IPS-18c (cell line): ENCODE results near the gene FBP1.
"Not testable (repeated sequence)": the region's sequence is repeated elsewhere in the genome, so short reads cannot be mapped to it uniquely, and the experiment has no call there.

Experiments
- H3K4me3 ChIP-seq: 2 replicates; pipeline ENCODE4 v1.7.0; 2013; ENCODE audit warnings: low read depth, mild to moderate bottlenecking, low read length, moderate library complexity; ENCODE audit not compliant: insufficient read depth
- H3K9me3 ChIP-seq: one replicate; pipeline ENCODE4 v1.6.1; 2013; ENCODE audit warnings: mild to moderate bottlenecking, low read length, moderate library complexity; ENCODE audit not compliant: control insufficient read depth, insufficient read depth

The FBP1 gene

DNA sequence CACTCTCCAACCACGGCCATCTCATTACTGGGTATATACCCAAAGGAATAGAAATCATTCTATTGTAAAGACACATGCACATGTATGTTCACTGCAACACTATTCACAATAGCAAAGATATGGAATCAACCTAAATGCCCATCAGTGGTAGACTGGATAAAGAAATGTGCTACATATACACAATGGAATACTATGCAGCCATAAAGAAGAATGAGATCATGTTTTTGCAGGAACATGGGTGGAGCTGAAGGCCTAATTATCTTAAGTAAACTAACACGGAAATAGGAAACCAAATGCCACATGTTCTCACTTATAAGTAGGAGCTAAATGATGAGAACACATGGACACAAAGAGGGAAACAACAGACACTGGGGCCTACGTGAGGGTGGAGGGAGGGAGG is 75.0 kb downstream of the FBP1 start:
- not testable (repeated sequence) for H3K9me3 ChIP-seq

DNA sequence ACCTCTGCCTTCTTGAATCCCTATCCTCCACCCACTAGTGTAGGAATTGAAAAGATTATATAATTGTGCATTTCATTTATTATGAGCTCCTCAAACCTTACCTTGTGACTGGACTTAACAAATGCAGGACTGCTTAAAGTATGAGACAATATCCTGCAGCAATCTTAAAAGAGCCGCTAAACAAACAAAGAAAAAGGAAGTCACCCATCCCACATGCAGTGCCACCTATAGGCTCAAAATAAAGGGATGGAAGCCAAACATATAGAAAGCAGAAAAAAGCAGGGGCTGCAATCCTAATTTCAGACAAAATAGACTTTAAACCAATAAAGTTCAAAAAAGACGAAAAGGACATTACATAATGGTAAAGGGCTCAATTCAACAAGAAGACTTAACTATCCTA is 75.8 kb downstream of the FBP1 start:
- no peaks in the 10 kb centered on the region for H3K9me3 ChIP-seq
- no peak overlapping the region for H3K4me3 ChIP-seq

More for the DNA sequence above, 75.0 kb downstream of the FBP1 start:
- not testable (repeated sequence) for H3K4me3 ChIP-seq

DNA sequence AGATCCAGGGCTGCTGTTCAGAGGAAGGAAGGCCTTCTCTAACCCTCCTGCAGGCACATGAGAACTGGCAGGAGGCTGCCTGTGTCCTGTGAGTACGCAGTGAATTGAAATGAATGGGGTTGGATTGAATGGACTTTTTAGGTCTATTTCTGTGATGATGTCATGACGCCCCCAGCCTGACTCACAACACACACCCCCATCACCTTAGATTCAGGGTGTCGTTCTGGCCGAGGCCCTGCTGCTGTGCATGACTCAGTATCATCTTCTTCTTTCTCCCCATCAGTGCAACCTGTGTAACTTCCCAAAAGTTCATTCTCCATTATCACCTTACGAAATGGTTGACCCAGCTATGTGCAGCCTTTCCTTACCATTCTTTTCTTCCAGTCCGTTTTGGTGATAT is 79.1 kb downstream of the FBP1 start:
- no peak overlapping the region for H3K4me3 ChIP-seq

GRCh38 chr9:94557376-94557775 is 81.9 kb downstream of the FBP1 start:
- Histone ChIP-seq H3K4me3 (no peak overlapping the region), H3K9me3 (no peaks in the 10 kb centered on the region)

More for the DNA sequence above, 79.1 kb downstream of the FBP1 start:
- H3K9me3 ChIP-seq: no peaks in the 10 kb centered on the region

DNA sequence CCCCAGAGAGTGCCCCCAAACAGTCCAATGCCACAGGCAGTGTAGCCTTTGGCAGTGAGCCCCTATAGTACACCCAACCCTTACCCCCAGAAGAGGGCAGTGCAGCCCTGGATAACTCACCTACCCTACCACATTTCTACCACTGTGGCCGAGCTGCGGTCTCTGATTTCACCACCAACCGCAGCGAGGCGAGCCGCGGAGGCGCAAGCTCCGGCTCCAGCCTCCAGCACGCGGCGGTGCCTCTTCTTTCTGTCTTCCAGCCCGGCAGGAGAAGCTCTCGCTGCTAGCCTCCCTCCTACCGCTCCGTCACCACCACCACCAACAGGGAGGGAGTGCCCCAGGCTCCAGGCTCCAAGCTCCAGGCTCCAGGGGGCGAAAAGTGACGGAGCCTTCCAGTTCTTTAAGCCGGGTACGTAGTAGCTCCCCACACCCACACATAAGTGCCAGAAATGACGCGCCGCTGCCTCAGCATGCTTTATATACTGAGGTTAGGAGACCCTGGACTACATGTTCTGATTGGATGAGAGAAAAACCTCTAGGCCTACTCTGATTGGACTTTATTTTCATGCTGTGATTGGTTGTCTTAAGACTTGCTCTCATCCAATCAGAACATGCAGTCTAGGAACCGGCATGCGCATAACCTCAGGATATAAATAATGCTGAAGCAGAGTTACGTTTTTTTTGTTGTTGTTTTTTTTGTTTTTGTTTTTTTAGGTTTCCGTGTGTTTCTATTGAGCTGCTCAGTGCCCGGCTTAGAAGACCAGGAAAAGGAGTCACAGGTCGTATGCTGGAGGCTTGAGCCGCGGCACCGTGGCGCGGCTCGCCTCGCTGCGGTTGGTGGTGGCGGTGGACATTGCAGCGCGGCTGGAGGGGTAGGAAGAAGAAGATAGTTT is 84.6 kb downstream of the FBP1 start, which contains the start of gene PCAT7:
PCAT7 (plus strand) TSS at position 645 of the 893 bp plus-strand sequence.
- peak within 1 kb of the TSS; percentile 87 for H3K4me3 ChIP-seq
- no peaks in the 10 kb centered on the region for H3K9me3 ChIP-seq

DNA sequence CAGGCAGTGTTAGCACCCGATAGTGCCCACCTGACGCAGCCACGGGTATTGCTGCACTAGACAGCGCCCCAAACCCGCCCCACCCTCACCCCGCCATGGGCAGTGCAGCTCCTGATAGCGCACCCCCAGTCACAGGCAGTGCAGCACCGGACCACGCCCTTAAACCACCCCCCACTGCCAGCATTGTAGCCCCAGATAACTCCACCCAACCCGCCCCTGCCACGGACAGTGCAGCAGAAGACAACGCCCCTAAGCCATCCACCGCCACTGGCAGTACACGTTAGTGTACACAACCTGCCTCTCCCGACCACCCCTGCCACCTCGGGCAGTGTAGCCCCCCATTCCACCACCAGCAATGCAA is 85.3 kb downstream of the FBP1 start:
- Histone ChIP-seq H3K9me3 (no peaks in the 10 kb centered on the region), H3K4me3 (peak overlapping the region; percentile 87)
